Endothelial cell of umbilical vein (primary cell): Measurements from ENCODE around the gene PPP1R15B. TPM values are rescaled to one million over a fixed set of nuclear protein-coding genes. Genes with fewer than 3 reads are reported as not detected.

Experiments used
- BruUV-seq: library from RNA; stranded (reverse); fragments of 400-500 nt; replicated peaks from 2 replicates; lab custom pipeline; 2021; lab: Mats Ljungman, UMichigan
- CTCF ChIA-PET: fragments of 300-600, 350-600 bp; sonication (Branson Sonifier 250); formaldehyde crosslinking; loops from one replicate; lab custom pipeline; 2021; ENCODE audit warnings: antibody characterized with exemption, inconsistent platforms; lab: Charles Lee
- POLR2A ChIA-PET: fragments of 300-600, 350-600 bp; sonication (Branson Sonifier 250); formaldehyde crosslinking; loops from one replicate; lab custom pipeline; 2021; ENCODE audit warnings: antibody characterized with exemption, inconsistent platforms; lab: Charles Lee
- DNase-seq: peaks from one replicate; pipeline ENCODE4 v3.0.0-alpha.2; 2011; ENCODE audit warnings: low read depth, low spot score
- FAIRE-seq: peaks from 2 replicates; lab custom pipeline; 2011; peaks lifted over from hg19 to GRCh38; lab: Jason Lieb, UNC
- H2AFZ ChIP-seq: 2 replicates; pipeline ENCODE4 v1.6.0; 2012; ENCODE audit warnings: low read depth, low read length, control low read depth, inconsistent platforms
- H3K27ac ChIP-seq: 2 replicates; pipeline ENCODE4 v1.5.1; 2011; ENCODE audit warnings: low read depth, mild to moderate bottlenecking, control low read depth, low read length, moderate library complexity; ENCODE audit not compliant: insufficient read depth
- H3K27me3 ChIP-seq, 2 experiments: 2 replicates each; pipeline versions ENCODE4 v1.6.0 to v1.6.1; 2011; ENCODE audit warnings: low read length in 2 of 2, mixed read lengths in 1 of 2; ENCODE audit not compliant: control insufficient read depth in 2 of 2, insufficient read depth in 2 of 2
- H3K36me3 ChIP-seq, 2 experiments: 2 replicates in 1 of 2; 3 replicates in 1 of 2; pipeline ENCODE4 v1.5.1; 2011; ENCODE audit warnings: low read length in 2 of 2, mild to moderate bottlenecking in 1 of 2, moderate library complexity in 1 of 2; ENCODE audit not compliant: control insufficient read depth in 2 of 2, insufficient read depth in 2 of 2; ENCODE audit errors: extremely low read depth in 1 of 2
- H3K4me1 ChIP-seq: 3 replicates; pipeline ENCODE4 v1.5.1; 2011; ENCODE audit warnings: mild to moderate bottlenecking, low read length; ENCODE audit not compliant: control insufficient read depth, insufficient read depth; ENCODE audit errors: extremely low read depth
- H3K4me2 ChIP-seq: 2 replicates; pipeline ENCODE4 v1.6.1; 2011; ENCODE audit warnings: low read length, control low read depth, mixed read lengths; ENCODE audit not compliant: insufficient read depth
- H3K4me3 ChIP-seq, 3 experiments: fragments of 200-600 bp in 1 of 3; sonication (generic), shearing (Covaris generic) in 1 of 3; replicated peaks in 1 of 3; 2 replicates each; pipeline ENCODE4 v1.5.1; 2011 to 2016; ENCODE audit warnings: control low read depth in 3 of 3, low read length in 3 of 3, mild to moderate bottlenecking in 2 of 3, inconsistent platforms in 1 of 3, low read depth in 1 of 3, moderate library complexity in 1 of 3; ENCODE audit not compliant: insufficient read depth in 1 of 3
- H3K79me2 ChIP-seq: 2 replicates; pipeline ENCODE4 v1.6.0; 2012; ENCODE audit warnings: low read length, inconsistent platforms; ENCODE audit not compliant: control insufficient read depth, insufficient read depth
- H3K9ac ChIP-seq: replicated peaks from 2 replicates; pipeline ENCODE3; 2011; ENCODE audit warnings: low read length, control low read depth; ENCODE audit not compliant: insufficient read depth; ENCODE audit errors: extremely low read depth
- H3K9me1 ChIP-seq: replicated peaks from 3 replicates; pipeline ENCODE4 v1.6.0; 2011; ENCODE audit warnings: mild to moderate bottlenecking, low read length; ENCODE audit not compliant: control insufficient read depth, insufficient read depth; ENCODE audit errors: extremely low read depth
- H3K9me3 ChIP-seq: replicated peaks from 2 replicates; pipeline ENCODE4 v1.5.1; 2012; ENCODE audit warnings: low read length, inconsistent platforms; ENCODE audit not compliant: control insufficient read depth, insufficient read depth
- H4K20me1 ChIP-seq: replicated peaks from 2 replicates; pipeline ENCODE3; 2011; ENCODE audit warnings: mild to moderate bottlenecking, low read length; ENCODE audit not compliant: control insufficient read depth, insufficient read depth; ENCODE audit errors: extremely low read depth
- EZH2 ChIP-seq: IDR thresholded peaks from 2 replicates; pipeline ENCODE4 v1.6.1; 2012; ENCODE audit warnings: borderline replicate concordance, low read depth, mild to moderate bottlenecking, moderate library complexity, low read length, inconsistent platforms; ENCODE audit not compliant: severe bottlenecking
- FOS ChIP-seq: IDR thresholded peaks from 2 replicates; pipeline ENCODE4 v1.6.1; 2011; ENCODE audit warnings: mild to moderate bottlenecking, low read length, moderate library complexity, borderline replicate concordance; ENCODE audit not compliant: insufficient read depth
- GATA2 ChIP-seq: IDR thresholded peaks from 2 replicates; pipeline ENCODE4 v1.7.0; 2011; ENCODE audit warnings: low read depth, mild to moderate bottlenecking, moderate library complexity, mixed read lengths, low read length; ENCODE audit not compliant: insufficient read length, insufficient read depth
- JUN ChIP-seq: IDR thresholded peaks from 2 replicates; pipeline ENCODE4 v1.6.1; 2011; ENCODE audit warnings: borderline replicate concordance, low read depth; ENCODE audit not compliant: insufficient read length, insufficient read depth
- MAX ChIP-seq: IDR thresholded peaks from 2 replicates; pipeline ENCODE4 v1.6.1; 2011; ENCODE audit not compliant: insufficient read depth, insufficient read length
- MYC ChIP-seq: IDR thresholded peaks from one replicate; pipeline ENCODE4 v1.6.1; 2011; ENCODE audit warnings: mild to moderate bottlenecking, low read depth, low read length
- POLR2A ChIP-seq: IDR thresholded peaks from 2 replicates; pipeline ENCODE4 v1.6.1; 2012; ENCODE audit warnings: low read depth, mild to moderate bottlenecking, control low read depth, low read length
- POLR2AphosphoS5 ChIP-seq: IDR thresholded peaks from 2 replicates; pipeline ENCODE4 v1.6.1; 2012; ENCODE audit warnings: low read depth, mild to moderate bottlenecking, control low read depth, low read length, moderate library complexity; ENCODE audit not compliant: insufficient read depth
- dilution Hi-C: fragments of 300-500 bp; cut with MboI; formaldehyde crosslinking; loops from one replicate; pipeline ENCODE4 v1.15.0; 2019; ENCODE audit warnings: low sequenced_read_pairs; ENCODE audit not compliant: extremely low pct_ligation_motif_present
- intact Hi-C: fragments of 100-400 bp; cut with micrococcal nuclease; formaldehyde crosslinking; loops from one replicate; pipeline ENCODE4 v1.10.0; 2022
- polyA plus RNA-seq, 4 experiments: library from polyadenylated mRNA; depleted of rRNA in 3 of 4; stranded (reverse) in 3 of 4; unstranded in 1 of 4; fragments of >200 nt; gene quantifications; 2 replicates each; pipeline versions ENCODE4 v1.2.1 to v1.2.3, GENCODE V29; 2011 to 2012; ENCODE audit warnings: missing spikeins in 1 of 4
- total RNA-seq: library from RNA; stranded (reverse); gene quantifications from 2 replicates; pipeline ENCODE4 v1.2.3, GENCODE V29; 2021
- TF ChIP-seq, protein P1 (sequence below), 2 donors: IDR thresholded peaks; 1 replicate in 1 of 2; 2 replicates in 1 of 2; pipeline ENCODE4 v1.5.1; 2011; ENCODE audit warnings: low read length in 2 of 2, mild to moderate bottlenecking in 2 of 2, moderate library complexity in 2 of 2, control low read depth in 1 of 2, inconsistent platforms in 1 of 2, low read depth in 1 of 2; ENCODE audit not compliant: insufficient read depth in 1 of 2; ENCODE audit errors: extremely low read depth in 1 of 2

Gene PPP1R15B
- total and polyA plus RNA-seq, 2 donors (not counting 3 experiments of a cell fraction or from before 2014, with no cell fraction given) = 16.8 to 39.8 TPM

GRCh38 chr1:204362984-204363334 lies 48.7 kb downstream of the PPP1R15B start:
- dilution Hi-C loops (no loop called here), intact Hi-C loops (loop anchor here (1.0 to 5.0 kb wide), 9 partner anchors 35 to 502 kb away; partner anchors contain the start of genes SNRPE and SOX13)
- no peaks in the 10 kb centered on the region for H4K20me1 ChIP-seq
- peak overlapping the region; percentile 63 for H3K4me2 ChIP-seq
- no TSS peak for BruUV-seq
- peaks cover 52% of the 10 kb centered on the region for H3K4me1 ChIP-seq
- H3K27ac ChIP-seq = no peak overlapping the region
- H3K9ac ChIP-seq = no peak overlapping the region
- ChIA-PET CTCF (interaction anchor here (0.6 to 9.5 kb wide), 40 partner anchors 9 to 234 kb away, joined by 3 to 318 read pairs (median 4); partner anchors contain the start of genes ETNK2, GOLT1A, PIK3C2B and REN), POLR2A (interaction anchor here (1.7 kb wide), 1 partner anchor 104 kb away, joined by 4 read pairs; no protein-coding TSS in a partner anchor)
- H3K79me2 ChIP-seq = no peaks in the 10 kb centered on the region
- DNase-seq = no peak
- no peaks in the 10 kb centered on the region for H3K9me1 ChIP-seq
- no peak for FAIRE-seq
- H3K4me3 ChIP-seq = peak overlapping the region in 1 of 3 experiments; percentile 35
- H2AFZ ChIP-seq = peak overlapping the region; percentile 89
- TF ChIP-seq GATA2 (no peak), JUN (no peak), MYC (no peak), EZH2 (no peak), MAX (no peak), POLR2A (no peak), FOS (no peak), POLR2AphosphoS5 (no peak)
- TF ChIP-seq, protein P1, sequence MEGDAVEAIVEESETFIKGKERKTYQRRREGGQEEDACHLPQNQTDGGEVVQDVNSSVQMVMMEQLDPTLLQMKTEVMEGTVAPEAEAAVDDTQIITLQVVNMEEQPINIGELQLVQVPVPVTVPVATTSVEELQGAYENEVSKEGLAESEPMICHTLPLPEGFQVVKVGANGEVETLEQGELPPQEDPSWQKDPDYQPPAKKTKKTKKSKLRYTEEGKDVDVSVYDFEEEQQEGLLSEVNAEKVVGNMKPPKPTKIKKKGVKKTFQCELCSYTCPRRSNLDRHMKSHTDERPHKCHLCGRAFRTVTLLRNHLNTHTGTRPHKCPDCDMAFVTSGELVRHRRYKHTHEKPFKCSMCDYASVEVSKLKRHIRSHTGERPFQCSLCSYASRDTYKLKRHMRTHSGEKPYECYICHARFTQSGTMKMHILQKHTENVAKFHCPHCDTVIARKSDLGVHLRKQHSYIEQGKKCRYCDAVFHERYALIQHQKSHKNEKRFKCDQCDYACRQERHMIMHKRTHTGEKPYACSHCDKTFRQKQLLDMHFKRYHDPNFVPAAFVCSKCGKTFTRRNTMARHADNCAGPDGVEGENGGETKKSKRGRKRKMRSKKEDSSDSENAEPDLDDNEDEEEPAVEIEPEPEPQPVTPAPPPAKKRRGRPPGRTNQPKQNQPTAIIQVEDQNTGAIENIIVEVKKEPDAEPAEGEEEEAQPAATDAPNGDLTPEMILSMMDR (IDR thresholded peaks at IDR 0.05; ENCODE audit: extremely low read depth in 1 of 2, insufficient read depth in 1 of 2, low read depth in 1 of 2, low read length in 2 of 2) = no peak
- H3K9me3 ChIP-seq = no peaks in the 10 kb centered on the region
- no peaks in the 10 kb centered on the region for H3K36me3 ChIP-seq
- no peaks in the 10 kb centered on the region for H3K27me3 ChIP-seq
